Bronchial epithelial cell (primary cell): ENCODE results near the gene ARRDC2. TPM values are rescaled to one million over a fixed set of nuclear protein-coding genes. Genes with fewer than 3 reads are reported as not detected.

Source experiments
- DNase-seq: peaks from one replicate; pipeline ENCODE4 v3.0.0-alpha.2; 2010; ENCODE audit warnings: low read depth
- FAIRE-seq: peaks from 2 replicates; lab custom pipeline; 2011; peaks lifted over from hg19 to GRCh38; lab: Jason Lieb, UNC
- H3K27me3 ChIP-seq: 2 replicates; pipeline ENCODE4 v1.5.1; 2011; ENCODE audit warnings: low read length; ENCODE audit not compliant: control insufficient read depth, insufficient read depth
- H3K36me3 ChIP-seq: 2 replicates; pipeline ENCODE4 v1.5.1; 2011; ENCODE audit warnings: low read length; ENCODE audit not compliant: control insufficient read depth, insufficient read depth
- H3K4me3 ChIP-seq: 2 replicates; pipeline ENCODE4 v1.5.1; 2011; ENCODE audit warnings: mild to moderate bottlenecking, low read depth, low read length, control low read depth
- CTCF ChIP-seq: IDR thresholded peaks from 2 replicates; pipeline ENCODE4 v1.5.1; 2011; ENCODE audit warnings: mild to moderate bottlenecking, moderate library complexity, low read length, control low read depth, inconsistent platforms; ENCODE audit not compliant: insufficient read depth, severe bottlenecking
- total RNA-seq: library from RNA; depleted of rRNA; stranded (reverse); fragments of >200 nt; gene quantifications from 2 replicates; pipeline ENCODE4 v1.2.1, GENCODE V29; 2014

Gene ARRDC2
- total RNA-seq, 1 donor from 2014 or later: 6.1 TPM

- no peak for FAIRE-seq
- Histone ChIP-seq H3K36me3 (no peaks in the 10 kb centered on the region), H3K27me3 (peaks cover 17% of the 10 kb centered on the region), H3K4me3 (no peak overlapping the region)
- TF ChIP-seq CTCF: no peak
- DNase-seq: no peak
Measured at GRCh38 chr19:17967257-17968051, 40.5 kb upstream of the ARRDC2 start.

- FAIRE-seq (no peak), DNase-seq (no peak)
- Histone ChIP-seq H3K36me3 (no peaks in the 10 kb centered on the region), H3K27me3 (peaks cover 17% of the 10 kb centered on the region), H3K4me3 (no peak overlapping the region)
- TF ChIP-seq CTCF: no peak
Measured at GRCh38 chr19:17968362-17968761, 39.6 kb upstream of the ARRDC2 start.

- Histone ChIP-seq H3K36me3 (no peaks in the 10 kb centered on the region), H3K27me3 (peaks cover 17% of the 10 kb centered on the region), H3K4me3 (no peak overlapping the region)
- FAIRE-seq: peak; percentile 23
- DNase-seq: no peak
- no peak for TF ChIP-seq CTCF
Measured at GRCh38 chr19:17969096-17969792, 38.7 kb upstream of the ARRDC2 start.

- no peaks in the 10 kb centered on the region for H3K36me3 ChIP-seq
- FAIRE-seq (peak; percentile 32), DNase-seq (no peak)
- H3K27me3 ChIP-seq: peaks cover 10% of the 10 kb centered on the region
- H3K4me3 ChIP-seq: no peak overlapping the region
- no peak for TF ChIP-seq CTCF
Measured at GRCh38 chr19:17972230-17972629, 35.7 kb upstream of the ARRDC2 start.

- DNase-seq: no peak
- no peaks in the 10 kb centered on the region for H3K27me3 ChIP-seq
- no peaks in the 10 kb centered on the region for H3K36me3 ChIP-seq
- TF ChIP-seq CTCF: no peak
- FAIRE-seq: no peak
- no peak overlapping the region for H3K4me3 ChIP-seq
Measured at GRCh38 chr19:17973759-17974158, 34.2 kb upstream of the ARRDC2 start.
